Activated naive CD8-positive, alpha-beta T cell treated with anti-CD3 and anti-CD28 coated beads for 36 hours (primary cell): Measurements from ENCODE around the gene PSD2. TPM values are rescaled to one million over a fixed set of nuclear protein-coding genes. Genes with fewer than 3 reads are reported as not detected.

Experiments
- DNase-seq: peaks from one replicate; pipeline ENCODE4 v3.0.0; 2021
- H3K27ac Mint-ChIP-seq: one replicate; pipeline ENCODE4 v1.8.0; 2022; ENCODE audit warnings: mild to moderate bottlenecking, moderate library complexity, mixed read lengths
- H3K27me3 Mint-ChIP-seq: one replicate; pipeline ENCODE4 v1.8.0; 2022; ENCODE audit warnings: mild to moderate bottlenecking, mixed read lengths
- H3K36me3 Mint-ChIP-seq: one replicate; pipeline ENCODE4 v1.8.0; 2021; ENCODE audit warnings: mild to moderate bottlenecking, mixed read lengths
- H3K4me1 Mint-ChIP-seq: one replicate; pipeline ENCODE4 v1.8.0; 2021; ENCODE audit warnings: mixed read lengths
- H3K4me3 Mint-ChIP-seq: one replicate; pipeline ENCODE4 v1.8.0; 2022; ENCODE audit warnings: mild to moderate bottlenecking, moderate library complexity, mixed read lengths
- H3K9me3 Mint-ChIP-seq: one replicate; pipeline ENCODE4 v1.8.0; 2022; ENCODE audit warnings: mixed read lengths
- total RNA-seq, 2 experiments: library from RNA; stranded (reverse); gene quantifications; one replicate each; pipeline ENCODE4 v1.2.3, GENCODE V29; 2021

The PSD2 gene
- total RNA-seq, 2 experiments from 2014 or later = not detected

- no peak for DNase-seq
- Mint-ChIP-seq H3K27ac (no peak overlapping the region), H3K4me1 (no peaks in the 10 kb centered on the region), H3K4me3 (no peak overlapping the region), H3K36me3 (no peaks in the 10 kb centered on the region), H3K27me3 (no peaks in the 10 kb centered on the region), H3K9me3 (no peaks in the 10 kb centered on the region)
These were observed 60.4 kb downstream of the PSD2 start for GRCh38 chr5:139855946-139856540.

- no peaks in the 10 kb centered on the region for H3K9me3 Mint-ChIP-seq
- no peak overlapping the region for H3K4me3 Mint-ChIP-seq
- DNase-seq = no peak
- no peaks in the 10 kb centered on the region for H3K4me1 Mint-ChIP-seq
- no peaks in the 10 kb centered on the region for H3K27me3 Mint-ChIP-seq
- no peak overlapping the region for H3K27ac Mint-ChIP-seq
- H3K36me3 Mint-ChIP-seq = no peaks in the 10 kb centered on the region
These were observed 61.1 kb downstream of the PSD2 start for GRCh38 chr5:139856714-139857113.

GRCh38 chr5:139859013-139859412, 63.4 kb downstream of the PSD2 start:
- no peaks in the 10 kb centered on the region for H3K27me3 Mint-ChIP-seq
- no peaks in the 10 kb centered on the region for H3K36me3 Mint-ChIP-seq
- no peaks in the 10 kb centered on the region for H3K9me3 Mint-ChIP-seq
- DNase-seq = no peak
- H3K4me1 Mint-ChIP-seq = no peaks in the 10 kb centered on the region
- no peak overlapping the region for H3K27ac Mint-ChIP-seq
- H3K4me3 Mint-ChIP-seq = no peak overlapping the region

- H3K4me1 Mint-ChIP-seq = no peaks in the 10 kb centered on the region
- peaks cover 4% of the 10 kb centered on the region for H3K27me3 Mint-ChIP-seq
- H3K27ac Mint-ChIP-seq = no peak overlapping the region
- DNase-seq = no peak
- no peak overlapping the region for H3K4me3 Mint-ChIP-seq
- H3K36me3 Mint-ChIP-seq = no peaks in the 10 kb centered on the region
- H3K9me3 Mint-ChIP-seq = no peaks in the 10 kb centered on the region
These were observed 65.6 kb downstream of the PSD2 start for GRCh38 chr5:139861021-139861888.

- H3K27ac Mint-ChIP-seq = no peak overlapping the region
- no peaks in the 10 kb centered on the region for H3K4me1 Mint-ChIP-seq
- peaks cover 4% of the 10 kb centered on the region for H3K27me3 Mint-ChIP-seq
- H3K9me3 Mint-ChIP-seq = no peaks in the 10 kb centered on the region
- no peaks in the 10 kb centered on the region for H3K36me3 Mint-ChIP-seq
- H3K4me3 Mint-ChIP-seq = no peak overlapping the region
- no peak for DNase-seq
These were observed 66.2 kb downstream of the PSD2 start for GRCh38 chr5:139861889-139862207.

- no peak for DNase-seq
- H3K36me3 Mint-ChIP-seq = no peaks in the 10 kb centered on the region
- H3K4me1 Mint-ChIP-seq = no peaks in the 10 kb centered on the region
- H3K27me3 Mint-ChIP-seq = peaks cover 4% of the 10 kb centered on the region
- no peak overlapping the region for H3K27ac Mint-ChIP-seq
- no peak overlapping the region for H3K4me3 Mint-ChIP-seq
- no peaks in the 10 kb centered on the region for H3K9me3 Mint-ChIP-seq
These were observed 66.7 kb downstream of the PSD2 start for GRCh38 chr5:139862313-139862712.

GRCh38 chr5:139862803-139863202, 67.2 kb downstream of the PSD2 start:
- no peak overlapping the region for H3K4me3 Mint-ChIP-seq

GRCh38 chr5:139863361-139863760, 67.8 kb downstream of the PSD2 start:
- Mint-ChIP-seq H3K36me3 (no peaks in the 10 kb centered on the region), H3K4me3 (no peak overlapping the region), H3K27ac (no peak overlapping the region), H3K4me1 (no peaks in the 10 kb centered on the region), H3K9me3 (no peaks in the 10 kb centered on the region), H3K27me3 (peaks cover 7% of the 10 kb centered on the region)
- no peak for DNase-seq

More at GRCh38 chr5:139862803-139863202, 67.2 kb downstream of the PSD2 start:
- no peak for DNase-seq
- no peaks in the 10 kb centered on the region for H3K4me1 Mint-ChIP-seq
- no peaks in the 10 kb centered on the region for H3K9me3 Mint-ChIP-seq
- H3K27me3 Mint-ChIP-seq = peaks cover 4% of the 10 kb centered on the region
- no peak overlapping the region for H3K27ac Mint-ChIP-seq
- H3K36me3 Mint-ChIP-seq = no peaks in the 10 kb centered on the region

GRCh38 chr5:139863855-139864558, 68.4 kb downstream of the PSD2 start:
- DNase-seq = peak; percentile 43
- H3K27me3 Mint-ChIP-seq = peaks cover 11% of the 10 kb centered on the region
- H3K4me3 Mint-ChIP-seq = no peak overlapping the region
- no peaks in the 10 kb centered on the region for H3K36me3 Mint-ChIP-seq
- no peaks in the 10 kb centered on the region for H3K9me3 Mint-ChIP-seq
- H3K27ac Mint-ChIP-seq = no peak overlapping the region
- H3K4me1 Mint-ChIP-seq = no peaks in the 10 kb centered on the region

- H3K36me3 Mint-ChIP-seq = no peaks in the 10 kb centered on the region
- no peak overlapping the region for H3K4me3 Mint-ChIP-seq
- no peaks in the 10 kb centered on the region for H3K4me1 Mint-ChIP-seq
- no peak for DNase-seq
- H3K27me3 Mint-ChIP-seq = peaks cover 11% of the 10 kb centered on the region
- H3K27ac Mint-ChIP-seq = no peak overlapping the region
- H3K9me3 Mint-ChIP-seq = no peaks in the 10 kb centered on the region
These were observed 69.3 kb downstream of the PSD2 start for GRCh38 chr5:139864716-139865483.

- Mint-ChIP-seq H3K27ac (no peak overlapping the region), H3K36me3 (no peaks in the 10 kb centered on the region), H3K4me1 (no peaks in the 10 kb centered on the region), H3K27me3 (peaks cover 11% of the 10 kb centered on the region), H3K4me3 (no peak overlapping the region), H3K9me3 (no peaks in the 10 kb centered on the region)
- no peak for DNase-seq
These were observed 71.5 kb downstream of the PSD2 start for GRCh38 chr5:139867109-139867508.

GRCh38 chr5:139867581-139867980, 72.0 kb downstream of the PSD2 start:
- H3K36me3 Mint-ChIP-seq = no peaks in the 10 kb centered on the region
- H3K4me3 Mint-ChIP-seq = no peak overlapping the region
- H3K9me3 Mint-ChIP-seq = no peaks in the 10 kb centered on the region
- H3K27ac Mint-ChIP-seq = no peak overlapping the region
- peaks cover 11% of the 10 kb centered on the region for H3K27me3 Mint-ChIP-seq
- no peak for DNase-seq
- no peaks in the 10 kb centered on the region for H3K4me1 Mint-ChIP-seq

- Mint-ChIP-seq H3K36me3 (no peaks in the 10 kb centered on the region), H3K9me3 (no peaks in the 10 kb centered on the region), H3K4me3 (no peak overlapping the region), H3K27me3 (peaks cover 16% of the 10 kb centered on the region), H3K27ac (no peak overlapping the region), H3K4me1 (no peaks in the 10 kb centered on the region)
- DNase-seq = no peak
These were observed 73.6 kb downstream of the PSD2 start for GRCh38 chr5:139869042-139869790.

GRCh38 chr5:139870677-139871076, 75.1 kb downstream of the PSD2 start:
- no peak for DNase-seq
- no peak overlapping the region for H3K27ac Mint-ChIP-seq
- H3K27me3 Mint-ChIP-seq = peaks cover 17% of the 10 kb centered on the region
- H3K4me1 Mint-ChIP-seq = no peaks in the 10 kb centered on the region
- no peaks in the 10 kb centered on the region for H3K36me3 Mint-ChIP-seq
- no peak overlapping the region for H3K4me3 Mint-ChIP-seq
- H3K9me3 Mint-ChIP-seq = no peaks in the 10 kb centered on the region
